NCI-H526 (cell line): Measurements from ENCODE around the gene MSI2.
A peak's percentile ranks its signal among the peaks of the same experiment; 100 is the strongest.

ENCODE experiments used
- DNase-seq, 2 experiments: peaks; one replicate each; lab custom pipeline; 2025; lab: John Stamatoyannopoulos, UW

MSI2 gene

DNA sequence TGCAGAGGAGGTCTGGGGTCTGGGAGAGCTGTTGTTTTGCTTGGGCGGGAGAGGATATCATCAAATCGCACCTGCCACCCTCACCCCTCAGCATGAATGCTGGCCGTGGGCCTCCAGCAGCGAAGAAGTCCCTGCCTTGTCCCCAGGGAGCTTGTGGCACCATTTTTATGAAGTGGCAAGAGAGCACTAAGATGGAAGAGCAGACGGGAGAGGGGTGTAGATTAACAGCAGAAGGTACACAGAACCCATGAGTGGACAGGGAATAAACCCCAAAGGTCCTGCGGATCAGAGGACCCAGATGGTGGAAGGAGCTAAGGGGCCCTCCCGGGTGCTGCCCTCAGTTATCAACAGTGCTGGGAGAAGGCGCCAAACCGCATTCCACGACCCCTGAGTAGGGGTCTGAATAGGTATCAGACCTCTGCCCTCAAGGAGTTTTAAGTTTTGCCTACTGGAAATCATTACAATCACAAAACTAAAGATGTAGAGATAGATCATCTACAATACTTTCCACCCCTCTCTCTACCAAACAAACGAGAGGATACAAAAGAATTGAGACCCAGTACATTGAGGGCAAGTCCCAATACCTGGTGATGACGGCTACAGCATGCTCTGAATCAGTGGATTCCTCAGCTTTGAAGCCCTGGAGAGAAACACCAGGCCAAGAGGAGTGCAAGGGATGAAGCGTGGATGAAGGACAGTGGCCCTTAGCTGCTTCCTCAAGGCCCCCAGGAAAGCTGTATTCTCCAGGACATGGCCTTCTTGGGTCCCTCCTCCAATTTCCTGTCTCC lies 428.6 kb downstream of the MSI2 start:
- DNase-seq, result no peak

GRCh38 chr17:57685499-57686132 lies 429.3 kb downstream of the MSI2 start:
- DNase-seq, result no peak

- DNase-seq, result no peak
These were observed 431.3 kb downstream of the MSI2 start for GRCh38 chr17:57687642-57688041.

GRCh38 chr17:57689254-57689653 lies 432.9 kb downstream of the MSI2 start:
- no peak for DNase-seq

DNA sequence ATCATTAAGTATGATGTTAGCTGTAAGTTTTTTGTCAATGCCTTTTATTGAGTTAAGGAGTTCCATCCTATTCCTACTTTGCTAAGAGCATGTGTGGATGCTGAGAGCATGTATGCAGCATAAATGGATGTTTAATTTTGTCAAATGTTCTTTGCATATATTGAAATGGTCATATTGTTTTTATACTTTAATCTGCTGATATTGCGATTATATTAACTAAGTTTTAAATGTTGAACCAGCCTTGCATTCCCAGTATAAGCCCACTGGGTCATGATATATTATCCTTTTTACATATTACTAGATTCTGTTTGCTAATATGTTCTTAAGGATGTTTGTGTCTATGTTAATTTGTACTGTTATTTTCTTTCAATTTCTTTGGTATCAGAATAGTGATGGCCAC lies 435.6 kb downstream of the MSI2 start:
- no peak for DNase-seq

DNA sequence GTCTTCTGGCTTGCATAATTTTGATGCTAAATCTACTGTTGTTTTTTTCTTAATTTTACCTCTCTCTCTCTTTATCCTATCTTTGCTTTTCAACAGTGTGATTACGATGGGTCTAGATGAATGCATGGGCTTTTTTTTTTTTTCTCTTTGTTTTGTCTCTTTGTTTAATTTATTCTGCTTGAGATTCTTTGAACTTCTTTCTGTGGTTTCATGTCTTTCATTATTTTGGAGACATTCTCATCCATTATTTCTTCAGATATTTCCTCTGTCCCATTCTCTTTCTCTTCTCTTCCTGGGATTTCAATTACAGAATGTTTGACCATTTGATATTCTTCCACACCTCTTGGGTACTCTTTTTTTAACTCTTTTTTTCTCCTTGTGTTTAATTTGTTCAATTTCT lies 436.4 kb downstream of the MSI2 start:
- no peak for DNase-seq

GRCh38 chr17:57694051-57694450 lies 437.7 kb downstream of the MSI2 start:
- no peak for DNase-seq

GRCh38 chr17:57696050-57696449 lies 439.7 kb downstream of the MSI2 start:
- DNase-seq, result no peak

DNA sequence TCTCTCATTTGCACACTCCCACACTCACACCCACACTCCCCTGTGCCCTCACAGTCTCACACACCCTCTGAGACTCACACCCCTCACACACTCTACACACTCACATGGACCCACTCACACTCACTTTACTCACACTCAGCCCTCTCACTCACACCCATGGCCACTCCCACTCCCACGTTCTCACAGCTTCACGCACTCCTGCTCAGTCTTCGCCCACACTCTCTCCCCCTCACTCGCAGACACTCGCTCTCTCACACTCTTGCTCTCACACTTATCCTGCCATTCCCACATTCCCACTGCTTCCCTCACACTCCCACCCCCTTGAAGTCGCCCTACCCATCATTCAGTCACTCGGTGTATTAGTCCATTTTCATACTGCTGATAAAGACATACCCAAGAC lies 440.9 kb downstream of the MSI2 start:
- DNase-seq, result no peak

DNA sequence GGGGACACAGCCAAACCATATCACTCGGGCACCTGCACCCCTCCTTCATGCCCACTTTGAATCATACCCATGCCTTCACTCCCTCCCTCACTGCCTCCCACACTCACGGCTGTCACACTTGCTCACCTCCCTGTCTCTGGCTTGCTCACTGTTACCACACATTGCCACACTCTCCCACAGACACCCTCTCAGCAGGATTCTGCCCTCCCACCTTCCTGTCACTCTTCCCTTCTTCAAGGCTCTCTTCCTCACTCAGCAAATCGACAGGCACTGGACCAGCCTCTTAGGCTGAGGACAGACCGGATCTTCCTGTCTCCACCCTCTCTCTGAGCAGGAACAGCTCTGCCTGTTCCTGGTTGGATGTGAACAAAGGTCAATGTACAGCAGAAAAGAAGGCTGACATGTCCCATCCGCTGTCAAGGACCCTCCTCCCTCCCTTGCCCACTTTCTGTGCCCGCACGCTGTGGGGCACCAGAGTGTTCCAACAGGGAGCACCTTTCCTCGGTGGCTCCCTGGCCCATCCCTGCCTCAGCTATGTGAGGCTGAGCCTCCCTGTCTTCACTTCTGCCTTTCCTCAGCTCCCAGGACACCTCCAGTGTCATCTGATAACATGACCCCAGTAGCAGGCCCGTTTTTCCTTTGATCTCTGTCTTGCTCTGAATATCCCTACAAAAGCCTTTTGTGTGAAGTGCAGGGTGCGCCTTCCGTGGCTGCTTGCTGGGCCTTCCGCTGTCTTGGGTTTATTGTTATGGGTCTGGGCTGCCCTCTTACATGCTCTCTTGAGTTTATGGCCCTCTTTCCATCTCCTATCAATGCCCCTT lies 441.8 kb downstream of the MSI2 start:
- peak; percentile 57 to 60 for DNase-seq

- peak in 1 of 2 experiments; percentile 16 for DNase-seq
These were observed 443.5 kb downstream of the MSI2 start for GRCh38 chr17:57699751-57700219.

GRCh38 chr17:57701124-57701523 lies 444.8 kb downstream of the MSI2 start:
- peak in 1 of 2 experiments; percentile 26 for DNase-seq

- DNase-seq, result no peak
These were observed 446.9 kb downstream of the MSI2 start for GRCh38 chr17:57703273-57703672.

GRCh38 chr17:57704448-57704847 lies 448.1 kb downstream of the MSI2 start:
- no peak for DNase-seq

GRCh38 chr17:57705921-57706695 lies 449.8 kb downstream of the MSI2 start:
- DNase-seq, result no peak

DNA sequence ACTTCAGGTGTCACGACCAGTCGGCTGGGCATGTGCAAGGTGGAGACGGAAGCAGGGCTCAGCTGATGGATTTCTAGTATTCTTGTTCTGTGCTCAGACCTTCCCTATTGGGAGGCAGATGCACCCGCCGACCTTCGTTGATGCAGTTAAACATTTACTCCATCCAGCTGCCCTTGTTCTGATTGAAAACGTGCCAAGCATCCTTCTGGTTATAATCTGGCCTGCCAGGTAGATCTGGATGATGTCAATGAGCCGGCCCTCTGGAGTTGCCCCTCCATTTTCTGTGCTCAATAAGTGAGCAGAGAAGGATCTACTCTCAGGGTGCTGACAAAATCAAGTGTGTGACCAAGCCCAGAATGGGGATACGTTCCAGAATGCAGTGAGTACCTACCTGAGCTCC lies 450.4 kb downstream of the MSI2 start:
- no peak for DNase-seq

DNA sequence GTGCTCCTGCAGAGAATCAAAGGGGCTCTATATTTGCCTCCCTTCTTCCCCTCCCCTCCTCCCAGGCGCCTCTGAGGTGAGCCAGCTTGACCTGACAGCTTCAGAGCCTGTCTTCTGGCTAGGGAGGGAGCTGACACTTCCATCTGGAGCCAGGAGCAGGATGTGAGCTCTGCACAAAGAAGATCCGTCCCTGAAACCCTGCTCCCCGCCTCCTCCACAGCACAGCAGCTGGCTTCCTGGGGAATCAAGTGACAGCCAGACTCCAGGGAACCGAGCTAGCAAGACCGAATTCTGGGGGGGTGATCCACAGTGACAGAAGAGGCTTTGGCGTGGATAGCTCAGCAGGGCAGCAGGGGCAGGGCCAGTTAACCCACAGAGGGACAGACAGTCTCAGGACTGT lies 451.6 kb downstream of the MSI2 start:
- peak in 1 of 2 experiments; percentile 52 for DNase-seq

DNA sequence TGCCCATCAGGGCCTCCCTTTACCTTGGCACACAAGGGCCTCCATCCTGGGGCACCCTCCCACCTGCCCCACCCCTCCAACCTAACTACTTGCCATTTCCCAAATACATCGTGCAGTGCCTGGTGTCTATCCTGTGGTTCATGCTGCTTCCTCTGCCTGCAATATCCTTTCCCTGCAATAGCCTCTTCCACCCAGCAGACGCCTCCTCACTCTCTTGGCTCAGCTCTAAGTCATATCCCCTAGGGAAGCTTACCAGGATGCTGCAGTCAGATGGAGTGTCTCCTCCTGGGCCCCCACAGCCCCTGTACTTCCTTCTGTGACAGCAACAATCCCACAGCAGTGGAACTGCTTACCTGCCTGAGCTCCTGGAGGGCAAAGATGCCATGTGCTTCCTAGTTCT lies 452.1 kb downstream of the MSI2 start:
- DNase-seq, result peak in 1 of 2 experiments; percentile 5

DNA sequence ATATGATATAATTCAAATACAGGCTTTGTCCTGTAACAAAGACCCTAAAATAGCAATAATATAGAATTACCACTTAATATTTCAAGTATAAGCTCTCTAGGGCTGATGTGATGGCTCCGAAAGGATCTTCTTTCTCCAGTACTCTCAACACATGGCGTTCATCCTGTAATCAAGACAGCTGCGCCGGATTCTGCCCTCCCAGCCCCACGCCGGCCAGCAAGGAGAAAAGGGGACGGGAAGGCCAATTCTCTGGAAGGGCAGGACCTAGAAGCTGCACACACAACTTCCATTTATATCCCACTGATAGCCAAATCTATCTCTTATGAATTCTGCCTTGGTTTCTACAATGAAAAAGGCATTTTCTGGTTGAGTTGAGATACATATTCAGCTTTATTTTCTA lies 456.8 kb downstream of the MSI2 start:
- no peak for DNase-seq

DNA sequence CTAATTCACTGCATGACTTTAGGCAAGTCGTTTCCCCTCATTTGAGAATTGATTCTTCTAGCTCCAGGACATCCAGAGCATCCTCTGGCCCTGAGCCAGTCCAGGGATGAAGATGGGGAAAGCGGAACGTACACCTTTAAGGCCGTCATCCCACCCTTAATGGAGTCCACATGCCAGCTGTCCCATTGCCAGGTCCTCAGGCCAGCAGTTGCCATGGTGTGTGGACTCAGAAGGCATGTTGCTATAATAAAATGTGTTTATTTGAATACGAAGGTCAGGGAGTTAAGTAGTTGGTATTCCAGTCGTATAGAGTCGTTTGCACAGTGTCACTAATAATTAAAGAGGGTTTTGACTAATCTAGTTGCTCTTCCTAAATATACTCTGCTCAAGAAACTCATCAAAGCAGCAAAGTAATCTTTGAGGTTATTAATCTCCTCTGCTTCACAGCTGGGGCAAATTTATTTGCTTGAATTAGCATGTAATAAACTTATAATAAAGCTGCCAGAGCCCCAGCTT lies 458.4 kb downstream of the MSI2 start:
- peak; percentile 18 to 57 for DNase-seq

- no peak for DNase-seq
These were observed 459.7 kb downstream of the MSI2 start for GRCh38 chr17:57715981-57716380.

DNA sequence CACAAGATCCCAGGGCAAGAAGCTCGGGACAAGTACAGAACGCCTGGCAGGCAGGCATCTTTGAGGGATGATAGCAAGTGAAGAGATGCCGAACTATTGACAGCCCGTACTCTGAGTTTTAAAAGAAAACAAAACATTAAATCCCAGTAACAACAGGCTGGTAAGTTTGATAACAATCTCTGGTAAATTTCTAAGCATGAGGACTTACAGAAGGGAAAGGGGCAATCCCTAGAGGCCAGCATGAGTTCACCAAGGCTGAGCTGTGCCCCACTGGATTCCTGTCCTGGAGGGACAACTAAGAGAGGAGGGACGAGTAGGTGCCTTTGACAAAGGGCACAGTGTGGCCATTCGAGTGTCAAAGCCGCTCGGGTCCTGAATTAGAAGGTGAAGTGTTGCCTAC lies 462.6 kb downstream of the MSI2 start:
- no peak for DNase-seq
